ENCODE results near the gene MFSD8.
"Not testable (repeated sequence)": the region's sequence is repeated elsewhere in the genome, so short reads cannot be mapped to it uniquely, and the experiment has no call there.

Gene MFSD8

GRCh38 chr4:127899682-127900081 is 65.3 kb downstream of the MFSD8 start:
- H3K4me1 Mint-ChIP-seq (ENCODE audit: low read depth); H3K4me3 Mint-ChIP-seq; H3K27ac Mint-ChIP-seq; H3K27me3 Mint-ChIP-seq; H3K9me3 Mint-ChIP-seq: not testable (repeated sequence)
- H3K36me3 Mint-ChIP-seq (ENCODE audit: low read depth) = peaks cover 43% of the 10 kb centered on the region

GRCh38 chr4:127896528-127896927 is 68.4 kb downstream of the MFSD8 start:
- H3K27me3 Mint-ChIP-seq = no peaks in the 10 kb centered on the region
- H3K4me1 Mint-ChIP-seq (ENCODE audit: low read depth) = no peaks in the 10 kb centered on the region
- no peak overlapping the region for H3K27ac Mint-ChIP-seq
- H3K36me3 Mint-ChIP-seq (ENCODE audit: low read depth) = peaks cover 60% of the 10 kb centered on the region
- no peak overlapping the region for H3K4me3 Mint-ChIP-seq
- no peaks in the 10 kb centered on the region for H3K9me3 Mint-ChIP-seq

GRCh38 chr4:127896069-127896468 is 68.9 kb downstream of the MFSD8 start:
- Mint-ChIP-seq H3K4me1 (ENCODE audit: low read depth) (no peaks in the 10 kb centered on the region), H3K27ac (no peak overlapping the region), H3K9me3 (no peaks in the 10 kb centered on the region), H3K36me3 (ENCODE audit: low read depth) (peaks cover 60% of the 10 kb centered on the region), H3K4me3 (no peak overlapping the region), H3K27me3 (no peaks in the 10 kb centered on the region)

GRCh38 chr4:127889903-127890302 is 75.1 kb downstream of the MFSD8 start:
- no peaks in the 10 kb centered on the region for H3K9me3 Mint-ChIP-seq
- H3K27ac Mint-ChIP-seq = no peak overlapping the region
- H3K4me1 Mint-ChIP-seq (ENCODE audit: low read depth) = peaks cover 3% of the 10 kb centered on the region
- peaks cover 68% of the 10 kb centered on the region for H3K36me3 Mint-ChIP-seq (ENCODE audit: low read depth)
- no peak overlapping the region for H3K4me3 Mint-ChIP-seq
- H3K27me3 Mint-ChIP-seq = no peaks in the 10 kb centered on the region

- H3K4me1 Mint-ChIP-seq (ENCODE audit: low read depth) = peaks cover 3% of the 10 kb centered on the region
- H3K27ac Mint-ChIP-seq = no peak overlapping the region
- peaks cover 60% of the 10 kb centered on the region for H3K36me3 Mint-ChIP-seq (ENCODE audit: low read depth)
- H3K9me3 Mint-ChIP-seq = no peaks in the 10 kb centered on the region
- H3K4me3 Mint-ChIP-seq = no peak overlapping the region
- H3K27me3 Mint-ChIP-seq = no peaks in the 10 kb centered on the region
Measured at GRCh38 chr4:127888559-127888958, 76.4 kb downstream of the MFSD8 start.

- peak overlapping the region; percentile 100 for H3K4me3 Mint-ChIP-seq
- peaks cover 28% of the 10 kb centered on the region for H3K4me1 Mint-ChIP-seq (ENCODE audit: low read depth)
- peaks cover 26% of the 10 kb centered on the region for H3K36me3 Mint-ChIP-seq (ENCODE audit: low read depth)
- H3K27ac Mint-ChIP-seq = peak overlapping the region; percentile 99
- peaks cover 3% of the 10 kb centered on the region for H3K27me3 Mint-ChIP-seq
- H3K9me3 Mint-ChIP-seq = no peaks in the 10 kb centered on the region
Measured at GRCh38 chr4:127881563-127881864, 83.5 kb downstream of the MFSD8 start.

- Mint-ChIP-seq H3K4me1 (ENCODE audit: low read depth) (peaks cover 28% of the 10 kb centered on the region), H3K36me3 (ENCODE audit: low read depth) (peaks cover 20% of the 10 kb centered on the region), H3K27me3 (peaks cover 3% of the 10 kb centered on the region)
Measured at GRCh38 chr4:127880763-127881562, 84.0 kb downstream of the MFSD8 start, which contains the start of gene PLK4. Gene PLK4, plus strand, starts transcription at chr4:127880893. Its CDS starts 242 bp downstream, at chr4:127881135.

GRCh38 chr4:127875791-127876190 is 89.2 kb downstream of the MFSD8 start:
- no peak overlapping the region for H3K4me3 Mint-ChIP-seq
- peaks cover 15% of the 10 kb centered on the region for H3K4me1 Mint-ChIP-seq (ENCODE audit: low read depth)
- H3K27ac Mint-ChIP-seq = no peak overlapping the region
- H3K36me3 Mint-ChIP-seq (ENCODE audit: low read depth) = peaks cover 6% of the 10 kb centered on the region
- H3K9me3 Mint-ChIP-seq = peaks cover 4% of the 10 kb centered on the region
- H3K27me3 Mint-ChIP-seq = peaks cover 3% of the 10 kb centered on the region

More at GRCh38 chr4:127880763-127881562, 84.0 kb downstream of the MFSD8 start, which contains the start of gene PLK4:
- no peaks in the 10 kb centered on the region for H3K9me3 Mint-ChIP-seq
- peak within 1 kb of the TSS; percentile 99 for H3K27ac Mint-ChIP-seq
- peak within 1 kb of the TSS; percentile 100 for H3K4me3 Mint-ChIP-seq

GRCh38 chr4:127870688-127871087 is 94.3 kb downstream of the MFSD8 start:
- Mint-ChIP-seq H3K27me3 (no peaks in the 10 kb centered on the region), H3K36me3 (ENCODE audit: low read depth) (peaks cover 5% of the 10 kb centered on the region), H3K9me3 (peaks cover 4% of the 10 kb centered on the region), H3K4me1 (ENCODE audit: low read depth) (no peaks in the 10 kb centered on the region), H3K4me3 (no peak overlapping the region), H3K27ac (no peak overlapping the region)

GRCh38 chr4:127870281-127870680 is 94.7 kb downstream of the MFSD8 start:
- H3K4me1 Mint-ChIP-seq (ENCODE audit: low read depth) = no peaks in the 10 kb centered on the region
- no peak overlapping the region for H3K4me3 Mint-ChIP-seq
- H3K27ac Mint-ChIP-seq = no peak overlapping the region
- peaks cover 4% of the 10 kb centered on the region for H3K9me3 Mint-ChIP-seq
- H3K36me3 Mint-ChIP-seq (ENCODE audit: low read depth) = peaks cover 5% of the 10 kb centered on the region
- H3K27me3 Mint-ChIP-seq = no peaks in the 10 kb centered on the region

GRCh38 chr4:127868196-127868595 is 96.8 kb downstream of the MFSD8 start:
- H3K36me3 Mint-ChIP-seq (ENCODE audit: low read depth) = peaks cover 8% of the 10 kb centered on the region
- no peaks in the 10 kb centered on the region for H3K4me1 Mint-ChIP-seq (ENCODE audit: low read depth)
- no peaks in the 10 kb centered on the region for H3K27me3 Mint-ChIP-seq
- no peak overlapping the region for H3K4me3 Mint-ChIP-seq
- no peak overlapping the region for H3K27ac Mint-ChIP-seq
- H3K9me3 Mint-ChIP-seq = no peaks in the 10 kb centered on the region
